ENCODE measurements around the gene ALG12. TPM values are rescaled to one million over a fixed set of nuclear protein-coding genes. Genes with fewer than 3 reads are reported as not detected.

The ALG12 gene
- total and polyA plus RNA-seq, 2 of the 13 experiments (the other 11 are each of a cell fraction or from before 2014, with no cell fraction given) = 7.8 to 15.8 TPM

GRCh38 chr22:49853981-49854831 is 64.0 kb downstream of the ALG12 start:
- Histone ChIP-seq H3K79me2 (ENCODE audit: insufficient read depth, low read length) (peaks cover 47% of the 10 kb centered on the region), H2AFZ (ENCODE audit: low read length) (no peak overlapping the region), H3K4me3 (replicated peaks in 1 of 3; ENCODE audit: insufficient read depth in 1 of 3, low read depth in 2 of 3, low read length in 3 of 3) (peak overlapping the region; percentile 77 to 84 (median 82)), H3K27ac (ENCODE audit: extremely low read length, insufficient read depth, low read length) (peak overlapping the region; percentile 58), H3K9me3 (ENCODE audit: low read length) (no peaks in the 10 kb centered on the region), H3K9ac (ENCODE audit: insufficient read depth, low read depth, low read length) (peak overlapping the region; percentile 82), H3K27me3 (ENCODE audit: control insufficient read depth in 1 of 2, insufficient read depth in 2 of 2, low read length in 2 of 2) (peaks cover 4 to 17% of the 10 kb centered on the region in 2 experiments), H3K4me2 (ENCODE audit: low read depth, low read length) (peak overlapping the region; percentile 94), H3K4me1 (ENCODE audit: insufficient read depth, low read length) (peaks cover 67% of the 10 kb centered on the region), H4K20me1 (ENCODE audit: insufficient read depth, low read length) (peaks cover 32% of the 10 kb centered on the region), H3K36me3 (replicated peaks in 1 of 2; ENCODE audit: control insufficient read depth in 1 of 2, insufficient read depth in 2 of 2, low read length in 2 of 2) (peaks cover 0 to 5% of the 10 kb centered on the region in 2 experiments; a peak in 1 of 5 replicates)
- POLR2A ChIA-PET = interaction anchor here (1.6 kb wide), 1 partner anchor 288 kb away, joined by 4 read pairs; no protein-coding TSS in a partner anchor
- intact Hi-C loops (cut with micrococcal nuclease; ENCODE audit: unreplicated experiment) (loop anchor here (1.0 kb wide), 1 partner anchor 64 kb away; the partner anchor contains the start of genes ALG12 and CRELD2), in situ Hi-C loops (cut with HindIII; ENCODE audit: extremely low pct_ligation_motif_present, low pct_unique_long_range_greater_than_20kb) (no loop called here)
- FAIRE-seq (no peak), DNase-seq (ENCODE audit: low spot score) (no peak), ATAC-seq (no peak)
- CTCF ChIA-PET (ENCODE audit: low intra/inter-chr PET ratio, low total read pairs) = no interaction called here
- WGBS (ENCODE audit: low lambda C conversion rate) = 2% methylated on average over 17 of the region's 101 CpGs
- no TSS peak for BruUV-seq (replicated peaks)
- TF ChIP-seq ZFY (CRISPR knock-in tag; IDR thresholded peaks at IDR 0.05) (peak; percentile 41), ZBTB25 (CRISPR knock-in tag; IDR thresholded peaks at IDR 0.05) (no peak), PHF8 (CRISPR knock-in tag; IDR thresholded peaks at IDR 0.05) (peak; percentile 42; the same call in 1 of the 2 replicates), MATR3 (CRISPR knock-in tag; IDR thresholded peaks at IDR 0.05) (no peak), CREM (IDR thresholded peaks at IDR 0.05) (no peak), CREM (CRISPR knock-in tag; IDR thresholded peaks at IDR 0.05) (no peak), ZNF777 (CRISPR knock-in tag; IDR thresholded peaks at IDR 0.05) (peak; percentile 84), KDM5A (IDR thresholded peaks at IDR 0.05; ENCODE audit: borderline replicate concordance, low read length) (no peak; the same call in 1 of the 2 replicates), NFIC (IDR thresholded peaks at IDR 0.05; ENCODE audit: low read length) (no peak), ZNF512B (CRISPR knock-in tag; IDR thresholded peaks at IDR 0.05; ENCODE audit: borderline replicate concordance) (no peak), JARID2 (CRISPR knock-in tag; IDR thresholded peaks at IDR 0.05; ENCODE audit: insufficient replicate concordance) (no peak), ZNF205 (CRISPR knock-in tag; IDR thresholded peaks at IDR 0.05) (no peak), ZNF18 (CRISPR knock-in tag; IDR thresholded peaks at IDR 0.05; ENCODE audit: insufficient replicate concordance) (no peak), NKX3-1 (CRISPR knock-in tag; IDR thresholded peaks at IDR 0.05) (no peak), ONECUT2 (CRISPR knock-in tag; IDR thresholded peaks at IDR 0.05) (no peak), HDAC1 (CRISPR knock-in tag; IDR thresholded peaks at IDR 0.05) (peak; percentile 35; the same call in 1 of the 2 replicates), ZNF20 (CRISPR knock-in tag; IDR thresholded peaks at IDR 0.05) (no peak), ZSCAN12 (CRISPR knock-in tag; IDR thresholded peaks at IDR 0.05) (no peak), ZNF768 (CRISPR knock-in tag; IDR thresholded peaks at IDR 0.05) (peak; percentile 40; the same call in 1 of the 2 replicates), SIN3A (IDR thresholded peaks at IDR 0.05; ENCODE audit: borderline replicate concordance, low read depth, low read length) (peak; percentile 38; the same call in 1 of the 2 replicates)
